Mucosa of rectum (tissue), 2 donors: ENCODE data around the gene FASLG.

Experiments used
- H3K27ac ChIP-seq, 2 donors: one replicate each; pipeline ENCODE4 v1.7.0; 2013; ENCODE audit warnings: inconsistent platforms in 2 of 2, low read depth in 2 of 2, low read length in 2 of 2
- H3K27me3 ChIP-seq, 2 donors: one replicate each; pipeline ENCODE4 v1.7.0; 2013; ENCODE audit warnings: low read length in 2 of 2; ENCODE audit not compliant: control insufficient read depth in 2 of 2, insufficient read depth in 2 of 2
- H3K36me3 ChIP-seq, 2 donors: one replicate each; pipeline ENCODE4 v1.7.0; 2013; ENCODE audit warnings: low read length in 2 of 2; ENCODE audit not compliant: control insufficient read depth in 2 of 2, insufficient read depth in 2 of 2
- H3K4me1 ChIP-seq, 2 donors: one replicate each; pipeline ENCODE4 v1.7.0; 2013; ENCODE audit warnings: low read length in 2 of 2, mild to moderate bottlenecking in 1 of 2; ENCODE audit not compliant: control insufficient read depth in 2 of 2, insufficient read depth in 2 of 2
- H3K4me3 ChIP-seq, 2 donors: one replicate each; pipeline ENCODE4 v1.7.0; 2013; ENCODE audit warnings: low read length in 2 of 2
- H3K9ac ChIP-seq, 2 donors: one replicate each; pipeline ENCODE4 v1.7.0; 2013; ENCODE audit warnings: low read length in 2 of 2, low read depth in 1 of 2, mild to moderate bottlenecking in 1 of 2
- H3K9me3 ChIP-seq, 2 donors: one replicate each; pipeline ENCODE4 v1.7.0; 2013; ENCODE audit warnings: low read length in 2 of 2; ENCODE audit not compliant: control insufficient read depth in 2 of 2
- donor health status: healthy.
- donor health status: Normal muscosa, but diverticular disease.

The FASLG gene

DNA sequence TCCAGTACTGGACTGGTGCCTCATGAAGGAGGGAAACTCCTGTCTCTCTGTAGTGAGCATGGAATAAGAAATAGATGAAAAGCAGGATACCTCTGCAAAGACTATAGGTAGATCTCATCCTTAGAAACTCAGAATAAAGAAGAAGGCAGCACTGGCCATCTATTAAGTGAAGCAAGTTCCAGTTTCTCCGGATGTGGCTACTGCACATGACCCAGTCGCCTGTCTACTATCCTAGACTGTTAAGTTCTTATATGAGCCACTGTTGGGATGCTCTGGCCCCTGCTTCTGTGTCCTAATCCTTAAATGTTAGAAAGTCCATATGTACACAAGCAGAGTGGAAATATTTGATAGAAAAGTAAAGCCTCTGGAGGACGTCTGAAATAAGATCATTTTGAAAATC, 2.2 kb downstream of the FASLG start:
- Histone ChIP-seq H3K9me3 (no peaks in the 10 kb centered on the region), H3K27ac (no peak overlapping the region), H3K4me3 (no peak overlapping the region), H3K9ac (no peak overlapping the region), H3K4me1 (no peaks in the 10 kb centered on the region), H3K36me3 (no peaks in the 10 kb centered on the region), H3K27me3 (no peaks in the 10 kb centered on the region)

DNA sequence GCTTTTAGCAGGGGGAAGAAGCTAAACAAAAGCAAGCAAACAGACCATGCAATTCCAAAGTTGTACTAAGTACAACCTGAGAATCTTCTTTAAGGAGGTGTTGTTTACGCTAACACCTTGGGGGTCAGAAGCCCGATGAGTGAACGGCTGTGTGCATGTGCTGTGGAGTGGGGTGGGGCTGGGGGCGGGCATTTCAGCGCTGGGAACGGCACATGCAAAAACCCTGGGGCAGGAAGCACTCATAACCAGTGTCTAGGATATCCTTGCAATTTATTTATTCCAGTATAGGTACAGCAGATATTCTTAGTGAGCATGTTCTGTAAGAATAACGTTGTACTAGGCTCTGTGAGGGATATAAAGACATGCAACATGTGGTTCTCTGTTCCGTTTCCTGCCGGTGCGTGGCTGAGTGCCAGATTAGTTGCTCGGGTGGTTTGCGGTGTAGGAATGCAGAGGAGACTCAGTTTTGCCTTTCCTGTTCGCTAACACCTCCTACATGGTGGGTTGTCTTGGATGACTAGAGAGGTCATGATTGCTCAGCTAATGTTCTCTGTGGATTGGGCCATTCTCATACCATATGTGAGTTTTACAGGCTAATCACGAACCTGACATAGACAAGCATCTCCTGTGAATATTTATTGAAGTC, 3.7 kb downstream of the FASLG start:
- Histone ChIP-seq H3K27me3 (no peaks in the 10 kb centered on the region), H3K9me3 (no peaks in the 10 kb centered on the region), H3K36me3 (no peaks in the 10 kb centered on the region), H3K4me1 (no peaks in the 10 kb centered on the region), H3K27ac (no peak overlapping the region), H3K4me3 (peak overlapping the region in 1 of 2 donors; percentile 15), H3K9ac (no peak overlapping the region)

DNA sequence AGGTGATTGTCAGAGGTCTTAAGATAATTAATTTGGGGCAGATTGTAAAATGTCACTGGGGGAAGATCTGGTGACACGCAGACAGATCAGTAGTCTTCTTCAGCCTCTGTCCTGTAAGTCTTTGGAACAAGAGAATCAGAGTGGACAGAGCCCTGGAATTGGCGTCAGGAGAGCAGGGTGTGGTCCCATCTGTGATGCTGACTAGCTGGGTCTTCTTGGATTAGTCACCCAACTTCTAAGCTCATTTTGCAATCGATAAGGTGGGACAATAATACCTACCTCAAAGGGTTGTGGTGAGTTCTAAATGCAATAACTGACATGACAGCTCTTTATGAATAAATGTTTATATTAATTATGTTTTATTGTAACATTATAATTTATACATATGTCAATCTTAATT, 4.8 kb downstream of the FASLG start:
- no peaks in the 10 kb centered on the region for H3K36me3 ChIP-seq
- no peak overlapping the region for H3K27ac ChIP-seq
- H3K4me1 ChIP-seq, result no peaks in the 10 kb centered on the region
- H3K27me3 ChIP-seq, result no peaks in the 10 kb centered on the region
- no peaks in the 10 kb centered on the region for H3K9me3 ChIP-seq
- no peak overlapping the region for H3K9ac ChIP-seq
- no peak overlapping the region for H3K4me3 ChIP-seq

DNA sequence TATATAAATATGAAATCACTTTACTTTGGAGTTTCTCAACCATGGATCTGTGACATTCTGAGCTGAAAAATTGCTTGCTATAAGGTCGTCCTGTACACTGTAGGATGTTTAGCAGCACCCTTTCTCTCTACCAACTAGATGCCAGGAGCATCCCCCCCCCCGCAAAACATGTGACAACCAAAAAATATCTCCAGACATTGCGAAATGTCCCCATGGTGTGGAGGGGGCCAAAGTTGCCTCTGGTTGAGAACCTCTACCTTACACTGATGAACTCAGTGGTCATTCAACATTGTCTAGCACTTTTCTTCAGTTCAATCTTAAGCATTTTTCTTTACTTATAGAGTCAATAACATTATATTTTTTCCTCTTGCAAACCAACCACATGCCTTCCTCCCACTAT, 9.2 kb downstream of the FASLG start:
- Histone ChIP-seq H3K27me3 (no peaks in the 10 kb centered on the region), H3K9me3 (no peaks in the 10 kb centered on the region), H3K27ac (no peak overlapping the region), H3K4me3 (no peak overlapping the region), H3K4me1 (no peaks in the 10 kb centered on the region), H3K9ac (no peak overlapping the region), H3K36me3 (no peaks in the 10 kb centered on the region)

DNA sequence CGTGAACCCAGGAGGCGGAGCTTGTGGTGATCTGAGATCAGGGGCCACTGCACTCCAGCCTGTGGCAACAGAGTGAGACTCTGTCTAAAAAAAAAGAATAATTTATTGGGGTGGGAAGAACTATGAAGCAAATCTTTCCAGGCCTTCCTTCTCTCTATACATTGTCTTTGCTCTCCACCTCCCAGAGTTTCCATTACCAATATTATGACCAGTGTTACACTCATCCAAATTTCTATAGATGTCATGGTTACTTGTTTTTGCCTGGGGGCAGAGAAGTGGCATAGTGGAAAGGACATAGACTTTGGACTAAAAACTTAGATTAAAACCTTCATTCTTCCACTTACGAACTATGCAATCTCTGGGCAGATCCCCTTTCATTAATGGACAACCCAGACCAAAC, 10.1 kb downstream of the FASLG start:
- Histone ChIP-seq H3K4me3 (no peak overlapping the region), H3K9me3 (no peaks in the 10 kb centered on the region), H3K36me3 (no peaks in the 10 kb centered on the region), H3K27me3 (no peaks in the 10 kb centered on the region), H3K9ac (no peak overlapping the region), H3K27ac (no peak overlapping the region), H3K4me1 (no peaks in the 10 kb centered on the region)

DNA sequence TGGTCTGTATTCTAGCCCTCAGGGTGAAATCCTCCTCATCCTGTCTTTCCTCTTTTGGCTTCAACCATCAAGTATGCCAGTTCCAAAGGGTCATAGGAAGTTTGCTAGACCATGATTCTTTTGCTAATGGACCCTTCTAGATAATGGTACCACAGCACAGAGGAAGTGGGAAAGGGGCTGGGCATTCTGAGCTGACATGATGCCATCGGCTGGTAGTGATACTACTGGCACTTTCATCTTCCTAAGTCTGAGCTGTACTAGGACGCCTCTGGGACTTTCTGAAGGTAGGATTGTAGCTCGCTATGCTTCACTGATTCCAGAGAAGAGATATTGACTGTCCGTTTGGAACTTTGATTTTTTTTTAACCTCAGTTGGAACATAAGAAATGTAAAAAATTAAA, 11.4 kb downstream of the FASLG start:
- no peak overlapping the region for H3K9ac ChIP-seq
- no peaks in the 10 kb centered on the region for H3K9me3 ChIP-seq
- H3K4me3 ChIP-seq, result no peak overlapping the region
- no peak overlapping the region for H3K27ac ChIP-seq
- no peaks in the 10 kb centered on the region for H3K4me1 ChIP-seq
- H3K36me3 ChIP-seq, result no peaks in the 10 kb centered on the region
- no peaks in the 10 kb centered on the region for H3K27me3 ChIP-seq

DNA sequence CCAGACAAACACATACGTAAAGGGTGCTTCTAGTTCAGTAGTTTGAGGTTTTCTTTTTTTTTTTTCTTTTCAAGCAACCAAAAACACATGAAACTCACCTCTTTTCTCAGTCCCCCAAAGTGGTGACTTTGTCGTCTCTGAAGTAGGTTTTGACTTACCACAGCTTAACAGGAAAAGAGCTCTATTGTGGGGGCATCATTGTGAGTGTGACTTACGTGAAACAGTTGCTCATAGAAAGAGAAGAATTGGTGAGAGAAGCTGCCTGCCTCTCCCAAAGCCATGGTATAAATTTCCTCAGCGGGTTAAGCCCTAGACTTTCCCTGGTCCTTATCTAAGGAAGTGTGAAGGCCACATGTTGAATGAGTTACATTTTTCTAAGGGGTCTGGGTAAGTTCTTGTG, 11.9 kb downstream of the FASLG start:
- Histone ChIP-seq H3K36me3 (no peaks in the 10 kb centered on the region), H3K27ac (no peak overlapping the region), H3K9me3 (no peaks in the 10 kb centered on the region), H3K4me1 (no peaks in the 10 kb centered on the region), H3K9ac (no peak overlapping the region), H3K27me3 (no peaks in the 10 kb centered on the region), H3K4me3 (no peak overlapping the region)

DNA sequence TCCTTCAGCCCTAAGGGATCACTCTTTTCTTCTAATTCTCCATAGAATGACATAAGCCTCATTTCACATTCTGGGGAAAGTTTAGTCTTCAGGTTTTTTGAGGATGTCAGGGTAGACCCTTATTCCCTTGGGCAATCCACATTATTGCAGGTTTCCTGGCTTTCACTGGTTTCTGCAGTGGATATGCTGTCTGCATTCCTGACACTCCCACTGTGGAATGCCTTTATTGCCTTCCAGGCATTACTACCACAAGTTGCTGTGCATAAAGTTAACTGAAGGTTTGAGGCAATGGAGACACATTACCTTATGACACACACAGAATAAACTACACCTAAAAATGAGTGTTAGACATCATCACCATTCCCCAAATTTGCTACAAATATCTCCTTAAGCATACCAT, 12.7 kb downstream of the FASLG start:
- Histone ChIP-seq H3K9ac (no peak overlapping the region), H3K4me3 (no peak overlapping the region), H3K27me3 (no peaks in the 10 kb centered on the region), H3K4me1 (no peaks in the 10 kb centered on the region), H3K27ac (no peak overlapping the region), H3K9me3 (no peaks in the 10 kb centered on the region), H3K36me3 (no peaks in the 10 kb centered on the region)

DNA sequence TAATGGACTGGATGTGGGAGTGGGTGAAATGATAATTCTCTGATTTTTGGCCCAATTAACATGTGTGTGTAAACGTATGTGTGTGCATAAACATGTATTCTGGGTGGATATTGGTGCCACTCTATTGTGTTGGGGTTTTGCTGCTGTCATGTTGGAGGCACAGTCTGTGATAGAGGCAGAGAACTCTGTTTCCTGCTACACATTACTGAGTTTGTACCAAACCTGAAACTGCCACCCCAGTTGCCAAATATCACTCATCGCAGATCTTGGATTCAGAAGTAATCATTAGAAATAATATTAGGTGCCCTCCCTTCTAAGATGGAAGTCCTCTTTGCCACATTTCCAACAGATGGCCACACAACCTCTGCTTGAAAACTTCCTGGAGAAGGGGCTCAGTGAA, 13.8 kb downstream of the FASLG start:
- Histone ChIP-seq H3K27ac (no peak overlapping the region), H3K27me3 (no peaks in the 10 kb centered on the region), H3K4me1 (no peaks in the 10 kb centered on the region), H3K4me3 (no peak overlapping the region), H3K9ac (no peak overlapping the region), H3K36me3 (no peaks in the 10 kb centered on the region), H3K9me3 (no peaks in the 10 kb centered on the region)

DNA sequence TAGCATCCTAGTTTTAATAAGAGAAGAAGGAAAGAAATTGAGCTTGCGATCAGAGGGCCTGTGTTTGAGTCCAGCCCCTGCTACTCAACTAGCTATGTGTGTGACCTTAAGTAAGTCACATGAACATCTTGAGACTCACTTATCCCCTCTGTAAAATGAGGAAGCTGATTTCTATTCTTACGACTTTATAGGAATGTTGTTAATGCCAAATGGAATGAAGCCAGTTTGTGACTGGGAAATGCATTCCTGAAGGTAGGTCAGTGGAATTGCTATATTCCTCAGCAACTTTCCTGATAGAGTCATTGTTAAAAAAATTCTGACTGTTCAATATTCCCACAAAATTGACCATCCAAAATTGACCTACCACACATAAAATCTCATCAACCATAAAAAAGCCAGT, 14.9 kb downstream of the FASLG start:
- Histone ChIP-seq H3K9ac (no peak overlapping the region), H3K9me3 (no peaks in the 10 kb centered on the region), H3K4me3 (no peak overlapping the region), H3K4me1 (no peaks in the 10 kb centered on the region), H3K27ac (no peak overlapping the region), H3K36me3 (no peaks in the 10 kb centered on the region), H3K27me3 (no peaks in the 10 kb centered on the region)
